GM18511 (cell line): ENCODE results near the gene COPG2.

Experiments used
- ATAC-seq: cut with Tn5 transposase; IDR thresholded peaks from one replicate; pipeline ENCODE4 v1.9.1; 2021; ENCODE audit warnings: mild to moderate bottlenecking, moderate library complexity; ENCODE audit not compliant: unreplicated experiment

Gene COPG2

GRCh38 chr7:130506358-130506757 lies 162.2 kb downstream of the COPG2 start:
- ATAC-seq: no peak

- no peak for ATAC-seq
Observed at GRCh38 chr7:130505753-130506152, 162.8 kb downstream of the COPG2 start.

GRCh38 chr7:130500910-130501309 lies 167.6 kb downstream of the COPG2 start:
- no peak for ATAC-seq

- ATAC-seq: no peak
Observed at GRCh38 chr7:130500463-130500862, 168.1 kb downstream of the COPG2 start.

- no peak for ATAC-seq
Observed at GRCh38 chr7:130494431-130494858, 174.1 kb downstream of the COPG2 start.

GRCh38 chr7:130493275-130493873 lies 175.2 kb downstream of the COPG2 start:
- no peak for ATAC-seq

GRCh38 chr7:130492523-130493274 lies 175.8 kb downstream of the COPG2 start:
- ATAC-seq: no peak

GRCh38 chr7:130491841-130492522 lies 176.6 kb downstream of the COPG2 start, which contains the start of gene MEST:
MEST (plus strand) TSS chr7:130492085; CDS start chr7:130492314, 229 bp downstream.
- ATAC-seq: no peak

- no peak for ATAC-seq
Observed at GRCh38 chr7:130490888-130491804, 177.4 kb downstream of the COPG2 start.

GRCh38 chr7:130490311-130490791 lies 178.2 kb downstream of the COPG2 start:
- ATAC-seq: no peak

GRCh38 chr7:130489140-130489983 lies 179.2 kb downstream of the COPG2 start:
- ATAC-seq: no peak

- no peak for ATAC-seq
Observed at GRCh38 chr7:130488392-130489139, 180.0 kb downstream of the COPG2 start.

- ATAC-seq: no peak
Observed at GRCh38 chr7:130486954-130487436, 181.6 kb downstream of the COPG2 start.

- ATAC-seq: peak; percentile 69
Observed at GRCh38 chr7:130486114-130486953, 182.2 kb downstream of the COPG2 start.

- no peak for ATAC-seq
Observed at GRCh38 chr7:130485734-130486113, 182.8 kb downstream of the COPG2 start.

GRCh38 chr7:130483031-130483430 lies 185.5 kb downstream of the COPG2 start:
- ATAC-seq: no peak

GRCh38 chr7:130481898-130482297 lies 186.7 kb downstream of the COPG2 start:
- ATAC-seq: no peak
